Thyroid gland (tissue), 4 donors: Measurements from ENCODE around the gene TWSG1.

ENCODE experiments used
- CTCF ChIP-seq, 6 experiments: fragments of 200-600 bp in 3 of 6; fragments of 450-650 bp in 3 of 6; sonication (generic) in 3 of 6; IDR thresholded peaks; one replicate each; pipeline ENCODE4 v1.5.1; 2016 to 2019; ENCODE audit warnings: antibody characterized with exemption in 6 of 6, mild to moderate bottlenecking in 2 of 6, inconsistent platforms in 1 of 6, moderate library complexity in 1 of 6
- POLR2A ChIP-seq, 2 donors: fragments of 450-650 bp; IDR thresholded peaks; one replicate each; pipeline ENCODE4 v1.6.1; 2017; ENCODE audit warnings: antibody characterized with exemption in 2 of 2, mild to moderate bottlenecking in 2 of 2, moderate library complexity in 1 of 2

GRCh38 chr18:9365406-9365805 is 30.8 kb downstream of the TWSG1 start:
- no peak for TF ChIP-seq CTCF (IDR thresholded peaks at IDR 0.05)
- TF ChIP-seq POLR2A (IDR thresholded peaks at IDR 0.05): no peak
